GM12892 (cell line): Measurements from ENCODE around the gene BGN.

Source experiments
- POLR2A ChIP-seq: IDR thresholded peaks from 2 replicates; pipeline ENCODE4 v1.6.1; 2011; ENCODE audit warnings: low read depth, low read length, control low read depth
- POLR2AphosphoS5 ChIP-seq: IDR thresholded peaks from 2 replicates; pipeline ENCODE4 v1.6.1; 2011; ENCODE audit warnings: low read depth, low read length, control low read depth
- TAF1 ChIP-seq: IDR thresholded peaks from 2 replicates; pipeline ENCODE4 v1.6.1; 2011; ENCODE audit warnings: low read depth, mild to moderate bottlenecking, control low read depth, low read length, borderline replicate concordance

DNA sequence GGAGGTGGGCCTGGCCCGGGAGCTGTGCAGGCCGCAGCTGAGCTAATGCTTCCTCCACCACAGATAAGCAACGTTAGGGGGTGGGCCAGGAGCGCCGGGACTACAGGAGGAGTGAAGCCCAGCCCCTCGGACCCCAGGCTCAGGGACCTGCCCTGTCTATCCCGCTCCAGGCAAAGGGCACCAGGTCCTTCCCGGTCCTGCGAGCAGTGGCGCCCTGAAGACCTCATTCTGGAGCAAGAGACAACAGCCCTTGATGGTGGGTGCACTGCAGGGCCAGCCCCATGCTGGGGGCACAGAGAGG is 48.2 kb upstream of the BGN start:
- TF ChIP-seq TAF1 (no peak), POLR2A (no peak), POLR2AphosphoS5 (no peak)
